ENCODE results near the gene FAM111A. TPM values are rescaled to one million over a fixed set of nuclear protein-coding genes. Genes with fewer than 3 reads are reported as not detected.

The FAM111A gene
- total and polyA plus RNA-seq, 10 of the 15 experiments (the other 5 are each of a cell fraction or from before 2014, with no cell fraction given): 26.6 to 95.0 (median 67.5) TPM

GRCh38 chr11:59115553-59115952, 27.1 kb upstream of the FAM111A start:
- H3K27ac ChIP-seq (ENCODE audit: control insufficient read depth, insufficient read depth): no peak overlapping the region
- no peaks in the 10 kb centered on the region for H4K20me1 ChIP-seq (ENCODE audit: control insufficient read depth, insufficient read depth)
- FAIRE-seq (no peak), ATAC-seq (peak; percentile 9; the same call in 1 of the 3 replicates), DNase-seq (ENCODE audit: low read depth, low spot score) (no peak)
- CTCF ChIA-PET: no interaction called here
- in situ Hi-C loops (cut with MboI) (no loop called here), intact Hi-C loops (cut with micrococcal nuclease; ENCODE audit: unreplicated experiment) (no loop called here)
- H3K36me3 ChIP-seq (ENCODE audit: control insufficient read depth in 2 of 2, insufficient read depth in 2 of 2, low read length in 1 of 2): peaks cover 18 to 19% of the 10 kb centered on the region in 2 experiments
- H3K9me3 ChIP-seq (replicated peaks; ENCODE audit: control insufficient read depth, insufficient read depth, low read length): peaks cover 23% of the 10 kb centered on the region
- POLR2A ChIA-PET: no interaction called here
- H3K4me3 ChIP-seq: no peak overlapping the region
- no peaks in the 10 kb centered on the region for H3K4me1 ChIP-seq (ENCODE audit: control insufficient read depth, insufficient read depth, low read length)
- no peaks in the 10 kb centered on the region for H3K27me3 ChIP-seq (replicated peaks in 1 of 2; ENCODE audit: control insufficient read depth in 2 of 2, insufficient read depth in 2 of 2, low read length in 1 of 2)
- H2AFZ ChIP-seq (ENCODE audit: control insufficient read depth, low read depth, low read length): no peak overlapping the region
- no peak overlapping the region for H3K4me2 ChIP-seq (ENCODE audit: control insufficient read depth, insufficient read depth)
- no TSS peak for BruUV-seq (replicated peaks)
- TF ChIP-seq EP300 (IDR thresholded peaks at IDR 0.05; ENCODE audit: borderline replicate concordance in 1 of 2, control insufficient read depth in 1 of 2, low read depth in 2 of 2, low read length in 2 of 2) (no peak), ASH2L (IDR thresholded peaks at IDR 0.05; ENCODE audit: borderline replicate concordance, low read depth) (no peak), NRF1 (conservative IDR thresholded peaks at IDR 0.05; ENCODE audit: low read depth, low read length) (no peak), SMAD1 (IDR thresholded peaks at IDR 0.05; ENCODE audit: low read depth, partially characterized antibody) (no peak), CBX3 (IDR thresholded peaks at IDR 0.05; ENCODE audit: borderline replicate concordance, low read depth) (no peak), BHLHE40 (IDR thresholded peaks at IDR 0.05; ENCODE audit: borderline replicate concordance in 1 of 2, low read depth in 2 of 2, low read length in 1 of 2) (no peak), MTA2 (IDR thresholded peaks at IDR 0.05; ENCODE audit: low read depth) (no peak), YBX1 (IDR thresholded peaks at IDR 0.05) (no peak)
- no peak overlapping the region for H3K9ac ChIP-seq (ENCODE audit: control insufficient read depth, insufficient read depth, low read length)
- SMC1A ChIA-PET (ENCODE audit: uncharacterized antibody, unreplicated experiment): no interaction called here
- WGBS (ENCODE audit: insufficient coverage, insufficient replicate concordance, low lambda C conversion rate, missing lambda C conversion rate): 96% methylated on average over 1 of the region's 1 CpG
- H3K79me2 ChIP-seq (ENCODE audit: control insufficient read depth, insufficient read depth, low read length): peaks cover 14% of the 10 kb centered on the region
- RAD21 ChIA-PET (ENCODE audit: unreplicated experiment): no interaction called here

- no peak for DNase-seq (ENCODE audit: low read depth, low spot score)
- in situ Hi-C loops (cut with MboI): no loop called here
- no peaks in the 10 kb centered on the region for H3K27me3 ChIP-seq (replicated peaks in 1 of 2; ENCODE audit: control insufficient read depth in 2 of 2, insufficient read depth in 2 of 2, low read length in 1 of 2)
- no TSS peak for BruUV-seq (replicated peaks)
- H3K4me1 ChIP-seq (ENCODE audit: control insufficient read depth, insufficient read depth, low read length): no peaks in the 10 kb centered on the region
- H3K36me3 ChIP-seq (ENCODE audit: control insufficient read depth in 2 of 2, insufficient read depth in 2 of 2, low read length in 1 of 2): peaks cover 18 to 19% of the 10 kb centered on the region in 2 experiments
- peaks cover 23% of the 10 kb centered on the region for H3K9me3 ChIP-seq (replicated peaks; ENCODE audit: control insufficient read depth, insufficient read depth, low read length)
- RAD21 ChIA-PET (ENCODE audit: unreplicated experiment): no interaction called here
- H3K27ac ChIP-seq (ENCODE audit: control insufficient read depth, insufficient read depth): no peak overlapping the region
- no peak for ATAC-seq
- SMC1A ChIA-PET (ENCODE audit: uncharacterized antibody, unreplicated experiment): no interaction called here
- no peak for TF ChIP-seq RAD21 (IDR thresholded peaks at IDR 0.05; ENCODE audit: insufficient read depth, low read depth, low read length)
- no peak for TF ChIP-seq FOS (IDR thresholded peaks at IDR 0.05; ENCODE audit: borderline replicate concordance, extremely low read depth, insufficient read length)
- no peak for TF ChIP-seq IKZF2 (IDR thresholded peaks at IDR 0.05)
- TF ChIP-seq TCF7 (IDR thresholded peaks at IDR 0.05; ENCODE audit: borderline replicate concordance): no peak
- no peak for TF ChIP-seq KAT2A (conservative IDR thresholded peaks at IDR 0.05; ENCODE audit: control insufficient read depth, low read depth, low read length)
- no peak for TF ChIP-seq USF2 (IDR thresholded peaks at IDR 0.05; ENCODE audit: borderline replicate concordance, low read depth, low read length)
- H4K20me1 ChIP-seq (ENCODE audit: control insufficient read depth, insufficient read depth): no peaks in the 10 kb centered on the region
- H3K4me3 ChIP-seq: no peak overlapping the region
- POLR2A ChIA-PET: no interaction called here
- 100% methylated on average over 2 of the region's 2 CpGs for WGBS (ENCODE audit: insufficient coverage, insufficient replicate concordance, low lambda C conversion rate, missing lambda C conversion rate)
- H2AFZ ChIP-seq (ENCODE audit: control insufficient read depth, low read depth, low read length): no peak overlapping the region
- no peak overlapping the region for H3K4me2 ChIP-seq (ENCODE audit: control insufficient read depth, insufficient read depth)
- intact Hi-C loops (cut with micrococcal nuclease; ENCODE audit: unreplicated experiment): no loop called here
- H3K79me2 ChIP-seq (ENCODE audit: control insufficient read depth, insufficient read depth, low read length): peaks cover 3% of the 10 kb centered on the region
- CTCF ChIA-PET: no interaction called here
- no peak for FAIRE-seq
- H3K9ac ChIP-seq (ENCODE audit: control insufficient read depth, insufficient read depth, low read length): no peak overlapping the region
Measured at GRCh38 chr11:59117774-59118173, 24.9 kb upstream of the FAM111A start.

Data from GM12878 (cell line).